Hepatocyte (in vitro differentiated cells): Measurements from ENCODE around the gene CIAO3. TPM values are rescaled to one million over a fixed set of nuclear protein-coding genes. Genes with fewer than 3 reads are reported as not detected.

Experiments
- DNase-seq: peaks from one replicate; pipeline ENCODE4 v3.0.0-alpha.2; 2016; ENCODE audit warnings: low spot score
- H2AFZ ChIP-seq: fragments of 200-600 bp; sonication (generic); 2 replicates; pipeline ENCODE4 v1.6.0; 2016; ENCODE audit warnings: antibody characterized with exemption, mild to moderate bottlenecking
- H3K27ac ChIP-seq: fragments of 200-600 bp; sonication (generic); 2 replicates; pipeline ENCODE4 v1.5.1; 2016; ENCODE audit warnings: mild to moderate bottlenecking
- H3K27me3 ChIP-seq: fragments of 200-600 bp; sonication (generic); 2 replicates; pipeline ENCODE4 v1.6.1; 2016
- H3K36me3 ChIP-seq: fragments of 200-600 bp; sonication (generic); replicated peaks from 2 replicates; pipeline ENCODE4 v1.5.1; 2016; ENCODE audit warnings: low read depth; ENCODE audit not compliant: insufficient read depth
- H3K4me1 ChIP-seq: fragments of 200-600 bp; sonication (generic); 2 replicates; pipeline ENCODE4 v1.5.1; 2016; ENCODE audit warnings: mild to moderate bottlenecking, moderate library complexity; ENCODE audit not compliant: insufficient read depth
- H3K4me2 ChIP-seq: fragments of 200-600 bp; sonication (generic); 2 replicates; pipeline ENCODE4 v1.6.0; 2016
- H3K4me3 ChIP-seq: fragments of 200-600 bp; sonication (generic); 2 replicates; pipeline ENCODE4 v1.5.1; 2016; ENCODE audit warnings: mild to moderate bottlenecking
- H3K79me2 ChIP-seq: fragments of 200-600 bp; sonication (generic); 2 replicates; pipeline ENCODE4 v1.6.0; 2017; ENCODE audit warnings: mild to moderate bottlenecking
- H3K9me2 ChIP-seq: fragments of 200-600 bp; sonication (generic); replicated peaks from 2 replicates; pipeline ENCODE4 v1.6.0; 2017; ENCODE audit warnings: mild to moderate bottlenecking; ENCODE audit not compliant: insufficient read depth
- H3K9me3 ChIP-seq: fragments of 200-600 bp; sonication (generic); 2 replicates; pipeline ENCODE4 v1.5.1; 2016; ENCODE audit warnings: low read depth, mild to moderate bottlenecking
- H4K20me1 ChIP-seq: fragments of 200-600 bp; sonication (generic); 2 replicates; pipeline ENCODE4 v1.6.0; 2016; ENCODE audit warnings: mild to moderate bottlenecking; ENCODE audit not compliant: insufficient read depth, poor library complexity, severe bottlenecking
- EZH2 ChIP-seq: fragments of 200-600 bp; sonication (generic); IDR thresholded peaks from 2 replicates; pipeline ENCODE4 v1.6.1; 2016; ENCODE audit warnings: antibody characterized with exemption, mild to moderate bottlenecking, borderline replicate concordance
- EZH2phosphoT487 ChIP-seq: fragments of 200-600 bp; sonication (generic); IDR thresholded peaks from one replicate; pipeline ENCODE4 v1.6.1; 2018; ENCODE audit warnings: antibody characterized with exemption, mild to moderate bottlenecking, low read depth, moderate library complexity; ENCODE audit not compliant: unreplicated experiment, severe bottlenecking
- WGBS: methylation state at CpG from one replicate; pipeline ENCODE4 v1.1.6; 2016; ENCODE audit warnings: low lambda C conversion rate; ENCODE audit errors: missing lambda C conversion rate; 5-methylcytosine and 5-hydroxymethylcytosine counted together
- polyA plus RNA-seq: library from polyadenylated mRNA; unstranded; fragments of >200 nt; fragmentation: Nextera tagmentation; extraction: Ambion mirVana; gene quantifications from 2 replicates; pipeline ENCODE4 v1.2.1, GENCODE V29; 2016
- total RNA-seq: library from RNA; depleted of rRNA; stranded (reverse); fragments of >200 nt; gene quantifications from 2 replicates; pipeline ENCODE4 v1.2.3, GENCODE V29; 2014
- TF ChIP-seq, protein P1 (sequence below): fragments of 200-600 bp; sonication (generic); IDR thresholded peaks from 2 replicates; pipeline ENCODE4 v1.5.1; 2016; ENCODE audit warnings: antibody characterized with exemption, mild to moderate bottlenecking; ENCODE audit not compliant: poor library complexity

Gene CIAO3
- total and polyA plus RNA-seq, 2 experiments from 2014 or later: 39.0 to 42.8 TPM

DNA sequence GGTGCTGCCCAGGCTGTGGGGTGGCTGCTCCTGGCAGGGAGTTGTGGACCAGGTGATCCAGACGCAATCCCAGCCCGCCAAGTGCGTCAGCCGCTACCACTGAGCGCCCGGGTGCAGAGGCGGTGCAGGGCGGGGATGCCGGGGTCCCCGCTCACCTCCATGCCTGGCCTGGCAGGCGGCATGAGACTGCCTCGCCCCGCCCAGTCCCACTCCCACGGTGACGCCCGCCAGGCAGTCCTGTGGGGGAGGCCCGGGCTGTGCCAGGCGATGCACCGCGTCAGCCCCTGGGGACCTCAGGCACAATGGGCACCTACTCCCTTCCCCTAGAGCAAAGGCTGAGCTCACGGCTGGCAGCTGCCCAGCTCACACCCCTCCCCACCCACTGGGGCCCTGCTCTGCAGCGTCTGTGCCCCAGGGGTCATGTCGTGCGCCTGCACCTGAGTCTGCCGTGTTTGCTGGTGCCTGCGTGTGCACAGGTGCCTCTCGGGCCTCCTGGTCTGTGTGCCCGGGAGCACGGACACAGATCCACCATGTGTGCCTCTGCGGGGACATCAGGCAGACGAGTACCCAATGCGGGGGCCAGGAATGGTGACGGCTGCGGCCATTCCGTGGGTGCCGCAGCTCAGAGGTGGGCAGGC is 42.1 kb upstream of the CIAO3 start:
- peaks cover 10% of the 10 kb centered on the region for H3K79me2 ChIP-seq
- no peak overlapping the region for H3K27ac ChIP-seq
- H3K36me3 ChIP-seq: no peaks in the 10 kb centered on the region
- H3K9me3 ChIP-seq: no peaks in the 10 kb centered on the region
- no peak overlapping the region for H2AFZ ChIP-seq
- H3K4me3 ChIP-seq: no peak overlapping the region
- peaks cover 7% of the 10 kb centered on the region for H3K4me1 ChIP-seq
- WGBS: 88% methylated on average over 32 of the region's 36 CpGs
- TF ChIP-seq EZH2 (no peak), EZH2phosphoT487 (no peak)
- TF ChIP-seq, protein P1, sequence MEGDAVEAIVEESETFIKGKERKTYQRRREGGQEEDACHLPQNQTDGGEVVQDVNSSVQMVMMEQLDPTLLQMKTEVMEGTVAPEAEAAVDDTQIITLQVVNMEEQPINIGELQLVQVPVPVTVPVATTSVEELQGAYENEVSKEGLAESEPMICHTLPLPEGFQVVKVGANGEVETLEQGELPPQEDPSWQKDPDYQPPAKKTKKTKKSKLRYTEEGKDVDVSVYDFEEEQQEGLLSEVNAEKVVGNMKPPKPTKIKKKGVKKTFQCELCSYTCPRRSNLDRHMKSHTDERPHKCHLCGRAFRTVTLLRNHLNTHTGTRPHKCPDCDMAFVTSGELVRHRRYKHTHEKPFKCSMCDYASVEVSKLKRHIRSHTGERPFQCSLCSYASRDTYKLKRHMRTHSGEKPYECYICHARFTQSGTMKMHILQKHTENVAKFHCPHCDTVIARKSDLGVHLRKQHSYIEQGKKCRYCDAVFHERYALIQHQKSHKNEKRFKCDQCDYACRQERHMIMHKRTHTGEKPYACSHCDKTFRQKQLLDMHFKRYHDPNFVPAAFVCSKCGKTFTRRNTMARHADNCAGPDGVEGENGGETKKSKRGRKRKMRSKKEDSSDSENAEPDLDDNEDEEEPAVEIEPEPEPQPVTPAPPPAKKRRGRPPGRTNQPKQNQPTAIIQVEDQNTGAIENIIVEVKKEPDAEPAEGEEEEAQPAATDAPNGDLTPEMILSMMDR: no peak
- H3K4me2 ChIP-seq: no peak overlapping the region
- H3K27me3 ChIP-seq: no peaks in the 10 kb centered on the region
- no peaks in the 10 kb centered on the region for H3K9me2 ChIP-seq
- DNase-seq: no peak
- peaks cover 5% of the 10 kb centered on the region for H4K20me1 ChIP-seq

DNA sequence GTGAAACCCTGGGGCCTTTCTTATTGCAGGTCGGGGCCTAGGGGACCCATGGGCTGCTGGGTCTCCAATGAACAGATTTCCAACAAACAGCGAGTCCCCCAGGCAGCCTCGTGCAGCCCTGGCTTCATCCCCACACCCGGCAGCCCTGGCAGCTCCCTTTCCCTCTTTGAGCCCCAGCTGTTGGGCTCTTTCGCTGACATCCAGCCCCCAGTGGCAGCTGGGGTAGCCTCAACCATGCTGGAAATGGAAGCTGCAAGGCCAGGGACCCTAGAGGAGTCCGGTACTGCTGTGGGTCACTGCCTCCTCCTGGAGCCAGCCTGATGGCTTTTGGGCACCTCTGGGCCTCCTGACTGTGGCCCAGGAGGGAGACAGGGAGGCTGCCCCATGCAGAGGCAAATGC is 41.5 kb upstream of the CIAO3 start:
- Histone ChIP-seq H3K36me3 (no peaks in the 10 kb centered on the region), H3K79me2 (peaks cover 4% of the 10 kb centered on the region), H2AFZ (no peak overlapping the region), H3K4me2 (no peak overlapping the region), H3K9me2 (no peaks in the 10 kb centered on the region), H3K4me3 (no peak overlapping the region), H3K9me3 (no peaks in the 10 kb centered on the region), H3K27ac (no peak overlapping the region), H3K4me1 (peaks cover 3% of the 10 kb centered on the region), H3K27me3 (no peaks in the 10 kb centered on the region), H4K20me1 (no peaks in the 10 kb centered on the region)
- 78% methylated on average over 6 of the region's 6 CpGs for WGBS
- no peak for TF ChIP-seq EZH2phosphoT487
- DNase-seq: no peak

DNA sequence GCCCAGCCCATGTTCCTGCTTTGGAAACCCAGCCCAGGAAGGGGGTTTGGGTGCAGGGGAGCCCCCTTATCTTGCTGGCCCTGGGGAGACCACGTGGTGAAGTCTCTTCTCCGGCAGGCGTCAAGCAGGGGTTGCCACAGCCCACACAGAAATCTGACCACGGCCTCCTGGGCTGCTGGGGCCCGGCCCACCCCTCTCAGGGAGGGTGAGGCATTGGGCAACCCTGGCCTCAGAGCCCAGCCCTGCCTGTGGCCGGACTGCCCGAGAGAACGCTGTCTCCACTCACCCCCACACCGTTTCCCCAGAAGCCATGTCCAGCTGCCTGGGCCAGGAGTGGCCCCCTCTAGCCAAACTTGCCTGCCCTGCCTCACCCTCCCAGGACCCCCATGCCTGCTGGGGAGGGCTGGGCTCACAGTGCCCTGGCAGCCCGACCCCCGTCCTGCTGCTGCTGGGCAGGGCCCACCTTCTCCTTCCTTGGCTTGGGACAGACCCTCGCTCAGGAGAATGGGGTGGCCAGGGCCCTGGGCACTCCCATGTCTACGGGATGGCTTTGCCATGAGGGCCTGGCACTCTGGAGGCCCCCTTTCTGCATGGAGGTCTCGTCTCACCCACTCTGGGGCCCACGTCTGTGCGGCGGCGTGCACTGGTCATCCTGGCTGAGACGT is 40.7 kb upstream of the CIAO3 start:
- no peaks in the 10 kb centered on the region for H3K79me2 ChIP-seq
- no peaks in the 10 kb centered on the region for H3K9me3 ChIP-seq
- no peak overlapping the region for H2AFZ ChIP-seq
- no peak for DNase-seq
- no peak overlapping the region for H3K4me2 ChIP-seq
- no peak for TF ChIP-seq EZH2
- no peak for TF ChIP-seq EZH2phosphoT487
- TF ChIP-seq, protein P1: no peak
- no peak overlapping the region for H3K27ac ChIP-seq
- H3K4me1 ChIP-seq: no peaks in the 10 kb centered on the region
- H3K4me3 ChIP-seq: no peak overlapping the region
- 89% methylated on average over 19 of the region's 19 CpGs for WGBS
- no peaks in the 10 kb centered on the region for H3K9me2 ChIP-seq
- H3K27me3 ChIP-seq: no peaks in the 10 kb centered on the region
- H3K36me3 ChIP-seq: no peaks in the 10 kb centered on the region
- no peaks in the 10 kb centered on the region for H4K20me1 ChIP-seq

DNA sequence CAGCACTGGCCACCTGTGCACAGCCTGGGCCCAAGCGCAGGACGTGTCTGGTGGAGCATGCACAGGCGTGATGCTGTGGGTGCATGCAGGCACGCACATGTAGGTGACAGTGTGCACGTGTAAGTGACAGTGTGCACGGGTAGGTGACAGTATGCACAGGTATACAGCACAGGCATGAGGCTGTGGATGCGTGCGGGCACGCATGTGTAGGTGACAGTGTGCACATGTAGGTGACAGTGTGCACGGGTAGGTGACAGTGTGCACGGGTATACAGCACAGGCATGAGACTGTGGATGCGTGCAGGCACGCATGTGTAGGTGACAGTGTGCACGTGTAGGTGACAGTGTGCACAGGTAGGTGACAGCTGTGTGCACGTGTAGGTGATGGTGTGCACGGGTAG is 39.5 kb upstream of the CIAO3 start:
- TF ChIP-seq, protein P1: no peak
- TF ChIP-seq EZH2phosphoT487: no peak
- no peak for TF ChIP-seq EZH2
- H3K27ac ChIP-seq: no peak overlapping the region

More for the DNA sequence above, 39.5 kb upstream of the CIAO3 start:
- no peaks in the 10 kb centered on the region for H3K79me2 ChIP-seq
- no peaks in the 10 kb centered on the region for H4K20me1 ChIP-seq
- H2AFZ ChIP-seq: no peak overlapping the region
- 92% methylated on average over 16 of the region's 16 CpGs for WGBS
- no peak overlapping the region for H3K4me2 ChIP-seq
- H3K9me2 ChIP-seq: no peaks in the 10 kb centered on the region
- H3K27me3 ChIP-seq: no peaks in the 10 kb centered on the region
- no peak overlapping the region for H3K4me3 ChIP-seq
- DNase-seq: no peak
- H3K4me1 ChIP-seq: no peaks in the 10 kb centered on the region
- H3K9me3 ChIP-seq: no peaks in the 10 kb centered on the region
- H3K36me3 ChIP-seq: no peaks in the 10 kb centered on the region
